ENCODE results near the gene KDM5A.
"Not testable (repeated sequence)": the region's sequence is repeated elsewhere in the genome, so short reads cannot be mapped to it uniquely, and the experiment has no call there.

The KDM5A gene

DNA sequence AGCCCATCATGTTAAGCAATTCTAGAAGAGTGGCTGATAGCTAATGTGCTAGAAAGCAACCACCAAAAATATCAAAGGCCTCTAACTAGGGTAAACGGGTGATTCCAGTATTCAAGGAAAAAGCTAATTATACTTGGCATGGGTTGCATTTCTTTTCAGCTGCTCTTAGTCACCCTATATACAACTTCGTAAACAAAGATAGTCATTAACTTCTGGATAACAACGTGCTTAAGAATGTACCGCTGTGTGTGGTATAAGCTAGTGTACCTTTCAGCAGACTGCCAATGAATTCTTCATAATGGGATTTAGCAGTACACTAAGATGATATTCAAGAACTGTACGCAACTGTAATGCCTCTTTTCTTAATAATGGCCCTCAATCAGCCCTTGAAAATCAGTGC lies 84.3 kb downstream of the KDM5A start:
- no peak for DNase-seq (ENCODE audit: low read depth, low spot score)
- TF ChIP-seq SUZ12 (IDR thresholded peaks at IDR 0.05; ENCODE audit: extremely low read depth, insufficient read depth, insufficient read length) (no peak), YY1 (IDR thresholded peaks at IDR 0.05; ENCODE audit: insufficient read depth, insufficient read length) (no peak), ZNF274 (IDR thresholded peaks at IDR 0.05; ENCODE audit: low read depth, low read length) (no peak)
- Histone ChIP-seq H3K9ac (ENCODE audit: insufficient read length, low read depth) (no peak overlapping the region), H3K9me3 (ENCODE audit: insufficient read depth, low read length) (no peaks in the 10 kb centered on the region), H3K4me1 (ENCODE audit: insufficient read depth, insufficient read length) (no peaks in the 10 kb centered on the region), H3K4me3 (ENCODE audit: insufficient read length, low read depth) (no peak overlapping the region), H3K27me3 (ENCODE audit: insufficient read depth, insufficient read length) (no peaks in the 10 kb centered on the region), H3K36me3 (ENCODE audit: insufficient read depth, insufficient read length, low read length) (peaks cover 68% of the 10 kb centered on the region)

DNA sequence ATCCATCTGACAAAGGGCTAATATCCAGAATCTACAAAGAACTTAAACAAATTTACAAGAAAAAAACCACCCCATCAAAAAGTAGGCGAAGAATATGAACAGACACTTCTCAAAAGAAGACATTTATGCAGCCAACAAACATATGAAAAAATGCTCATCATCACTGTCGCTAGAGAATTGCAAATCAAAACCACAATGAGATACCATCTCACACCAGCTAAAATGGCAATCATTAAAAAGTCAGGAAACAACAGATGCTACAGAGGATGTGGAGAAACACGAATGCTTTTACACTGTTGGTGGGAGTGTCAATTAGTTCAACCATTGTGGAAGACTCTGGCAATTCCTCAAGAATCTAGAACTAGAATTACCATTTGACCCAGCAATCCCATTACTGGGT lies 86.4 kb downstream of the KDM5A start:
- H3K27me3 ChIP-seq (ENCODE audit: insufficient read depth, insufficient read length); H3K9ac ChIP-seq (ENCODE audit: insufficient read length, low read depth); H3K9me3 ChIP-seq (ENCODE audit: insufficient read depth, low read length); H3K4me3 ChIP-seq (ENCODE audit: insufficient read length, low read depth); H3K4me1 ChIP-seq (ENCODE audit: insufficient read depth, insufficient read length); DNase-seq (ENCODE audit: low read depth, low spot score): not testable (repeated sequence)
- peaks cover 48% of the 10 kb centered on the region for H3K36me3 ChIP-seq (ENCODE audit: insufficient read depth, insufficient read length, low read length)

DNA sequence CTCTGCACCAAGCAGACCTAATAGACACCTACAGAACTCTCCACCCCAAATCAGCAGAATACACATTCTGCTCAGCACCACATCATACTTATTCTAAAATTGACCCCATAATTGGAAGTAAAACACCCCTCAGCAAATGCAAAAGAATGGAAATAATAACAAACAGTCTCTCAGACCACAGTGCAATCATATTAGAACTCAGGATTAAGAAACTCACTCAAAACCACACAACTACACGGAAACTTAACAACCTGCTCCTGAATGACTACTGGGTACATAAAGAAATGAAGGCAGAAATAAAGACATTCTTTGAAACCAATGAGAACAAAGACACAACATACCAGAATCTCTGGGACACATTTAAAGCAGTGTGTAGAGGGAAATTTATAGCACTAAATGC lies 89.0 kb downstream of the KDM5A start:
- not testable (repeated sequence) for DNase-seq (ENCODE audit: low read depth, low spot score); H3K4me3 ChIP-seq (ENCODE audit: insufficient read length, low read depth); H3K9me3 ChIP-seq (ENCODE audit: insufficient read depth, low read length); H3K9ac ChIP-seq (ENCODE audit: insufficient read length, low read depth); H3K4me1 ChIP-seq (ENCODE audit: insufficient read depth, insufficient read length); H3K27me3 ChIP-seq (ENCODE audit: insufficient read depth, insufficient read length)
- peaks cover 46% of the 10 kb centered on the region for H3K36me3 ChIP-seq (ENCODE audit: insufficient read depth, insufficient read length, low read length)

DNA sequence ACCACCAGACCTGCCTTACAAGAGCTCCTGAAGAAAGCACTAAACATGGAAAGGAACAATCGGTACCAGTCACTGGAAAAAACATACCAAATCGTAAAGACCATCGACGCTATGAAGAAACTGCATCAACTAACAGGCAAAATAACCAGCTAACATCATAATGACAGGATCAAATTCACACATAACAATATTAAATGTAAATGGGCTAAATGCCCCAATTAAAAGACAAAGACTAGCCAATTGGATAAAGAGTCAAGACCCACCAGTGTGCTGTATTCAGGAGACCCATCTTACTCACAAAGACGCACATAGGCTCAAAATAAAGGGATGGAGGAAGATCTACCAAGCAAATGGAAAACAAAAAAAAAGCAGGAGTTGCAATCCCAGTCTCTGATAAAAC lies 89.6 kb downstream of the KDM5A start:
- not testable (repeated sequence) for H3K4me3 ChIP-seq (ENCODE audit: insufficient read length, low read depth); H3K9me3 ChIP-seq (ENCODE audit: insufficient read depth, low read length); H3K27me3 ChIP-seq (ENCODE audit: insufficient read depth, insufficient read length); H3K4me1 ChIP-seq (ENCODE audit: insufficient read depth, insufficient read length); DNase-seq (ENCODE audit: low read depth, low spot score); H3K9ac ChIP-seq (ENCODE audit: insufficient read length, low read depth)
- peaks cover 46% of the 10 kb centered on the region for H3K36me3 ChIP-seq (ENCODE audit: insufficient read depth, insufficient read length, low read length)

DNA sequence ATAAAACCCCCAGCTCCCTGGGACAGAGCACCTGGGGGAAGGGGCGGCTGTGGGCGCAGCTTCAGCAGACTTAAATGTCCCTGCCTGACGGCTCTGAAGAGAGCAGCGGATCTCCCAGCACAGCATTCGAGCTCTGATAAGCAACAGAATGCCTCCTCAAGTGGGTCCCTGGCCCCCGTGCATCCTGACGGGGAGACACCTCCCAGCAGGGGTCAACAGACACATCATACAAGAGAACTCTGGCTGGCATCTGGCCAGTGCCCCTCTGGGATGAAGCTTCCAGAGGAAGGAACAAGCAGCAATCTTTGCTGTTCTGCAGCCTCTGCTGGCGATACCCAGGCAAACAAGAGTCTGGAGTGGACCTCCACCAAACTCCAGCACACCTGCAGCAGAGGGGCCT lies 91.1 kb downstream of the KDM5A start:
- not testable (repeated sequence) for H3K4me1 ChIP-seq (ENCODE audit: insufficient read depth, insufficient read length); DNase-seq (ENCODE audit: low read depth, low spot score); H3K4me3 ChIP-seq (ENCODE audit: insufficient read length, low read depth); H3K9ac ChIP-seq (ENCODE audit: insufficient read length, low read depth); H3K9me3 ChIP-seq (ENCODE audit: insufficient read depth, low read length); H3K27me3 ChIP-seq (ENCODE audit: insufficient read depth, insufficient read length)
- peaks cover 44% of the 10 kb centered on the region for H3K36me3 ChIP-seq (ENCODE audit: insufficient read depth, insufficient read length, low read length)

DNA sequence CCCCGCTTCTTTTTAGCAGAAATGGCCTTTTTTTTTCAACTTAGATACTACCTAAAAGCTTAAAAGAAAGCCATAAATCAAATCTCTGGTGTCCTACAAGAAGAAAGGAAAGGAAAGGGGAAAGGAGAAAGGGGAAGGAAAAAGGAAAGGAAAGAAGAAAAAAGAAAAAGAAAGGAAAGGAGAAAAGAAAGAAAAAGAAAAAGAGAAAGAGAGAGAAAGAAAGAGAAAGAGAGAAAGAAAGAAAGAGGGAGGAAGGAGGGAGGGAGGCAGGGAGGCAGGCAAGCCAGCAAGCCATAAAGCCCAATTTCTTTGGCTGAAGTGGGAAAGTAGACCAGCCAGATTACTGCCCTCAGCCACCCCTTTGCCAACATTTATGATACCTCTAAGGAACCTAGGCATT lies 94.0 kb downstream of the KDM5A start:
- H3K9me3 ChIP-seq (ENCODE audit: insufficient read depth, low read length): no peaks in the 10 kb centered on the region
- TF ChIP-seq YY1 (IDR thresholded peaks at IDR 0.05; ENCODE audit: insufficient read depth, insufficient read length): no peak
- no peak overlapping the region for H3K9ac ChIP-seq (ENCODE audit: insufficient read length, low read depth)
- H3K4me1 ChIP-seq (ENCODE audit: insufficient read depth, insufficient read length): no peaks in the 10 kb centered on the region
- no peak for DNase-seq (ENCODE audit: low read depth, low spot score)
- H3K36me3 ChIP-seq (ENCODE audit: insufficient read depth, insufficient read length, low read length): peaks cover 71% of the 10 kb centered on the region
- no peak overlapping the region for H3K4me3 ChIP-seq (ENCODE audit: insufficient read length, low read depth)
- no peaks in the 10 kb centered on the region for H3K27me3 ChIP-seq (ENCODE audit: insufficient read depth, insufficient read length)

DNA sequence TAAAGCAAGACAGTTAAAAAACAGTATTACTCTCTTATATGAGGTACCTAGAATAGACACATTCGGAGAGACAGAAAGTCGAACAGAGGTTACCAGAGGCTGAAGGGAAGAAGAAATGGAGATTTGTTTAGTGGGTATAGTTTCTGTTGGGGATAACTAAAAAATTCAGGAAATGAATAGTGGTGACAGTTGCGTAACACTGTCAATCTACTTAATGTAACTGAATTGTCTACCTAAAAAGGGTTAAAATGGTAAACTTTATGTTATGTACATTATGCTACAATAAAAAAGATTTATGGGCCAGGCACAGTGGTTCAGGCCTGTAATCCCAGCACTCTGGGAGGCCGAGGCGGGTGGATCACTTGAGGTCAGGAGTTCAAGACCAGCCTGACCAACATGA lies 95.9 kb downstream of the KDM5A start:
- H3K4me1 ChIP-seq (ENCODE audit: insufficient read depth, insufficient read length): no peaks in the 10 kb centered on the region
- peaks cover 81% of the 10 kb centered on the region for H3K36me3 ChIP-seq (ENCODE audit: insufficient read depth, insufficient read length, low read length)
- no peak overlapping the region for H3K4me3 ChIP-seq (ENCODE audit: insufficient read length, low read depth)
- no peak for TF ChIP-seq ZNF274 (IDR thresholded peaks at IDR 0.05; ENCODE audit: low read depth, low read length)
- no peak for TF ChIP-seq YY1 (IDR thresholded peaks at IDR 0.05; ENCODE audit: insufficient read depth, insufficient read length)
- no peak for TF ChIP-seq SUZ12 (IDR thresholded peaks at IDR 0.05; ENCODE audit: extremely low read depth, insufficient read depth, insufficient read length)
- no peak for DNase-seq (ENCODE audit: low read depth, low spot score)
- no peak overlapping the region for H3K9ac ChIP-seq (ENCODE audit: insufficient read length, low read depth)
- no peaks in the 10 kb centered on the region for H3K27me3 ChIP-seq (ENCODE audit: insufficient read depth, insufficient read length)
- 0 out of 2 replicates have a peak, but pooled peaks cover under 1% of the 10 kb centered on the region for H3K9me3 ChIP-seq (ENCODE audit: insufficient read depth, low read length)

DNA sequence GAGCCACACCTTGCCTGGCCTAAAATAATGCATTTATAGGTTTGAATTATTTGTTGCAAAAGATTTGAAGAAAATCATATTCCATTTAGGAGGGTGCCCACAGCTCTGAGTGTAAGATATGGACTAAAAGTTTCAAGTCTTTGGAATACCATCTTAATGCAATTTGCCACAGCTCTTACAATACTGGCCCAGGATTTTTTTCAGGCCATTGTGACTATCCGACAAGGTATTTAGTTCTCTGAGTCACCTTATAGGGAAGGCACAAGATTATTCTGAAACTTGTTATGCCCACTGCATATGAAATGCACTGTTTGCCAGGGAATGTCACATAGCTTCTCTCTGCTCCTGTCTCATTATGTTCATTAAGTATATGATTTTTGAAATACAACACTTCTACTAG lies 96.9 kb downstream of the KDM5A start:
- no peak for DNase-seq (ENCODE audit: low read depth, low spot score)
- TF ChIP-seq ZNF274 (IDR thresholded peaks at IDR 0.05; ENCODE audit: low read depth, low read length) (no peak), YY1 (IDR thresholded peaks at IDR 0.05; ENCODE audit: insufficient read depth, insufficient read length) (no peak), SUZ12 (IDR thresholded peaks at IDR 0.05; ENCODE audit: extremely low read depth, insufficient read depth, insufficient read length) (no peak)
- Histone ChIP-seq H3K4me3 (ENCODE audit: insufficient read length, low read depth) (no peak overlapping the region), H3K9ac (ENCODE audit: insufficient read length, low read depth) (no peak overlapping the region), H3K27me3 (ENCODE audit: insufficient read depth, insufficient read length) (no peaks in the 10 kb centered on the region), H3K4me1 (ENCODE audit: insufficient read depth, insufficient read length) (no peaks in the 10 kb centered on the region), H3K9me3 (ENCODE audit: insufficient read depth, low read length) (peaks cover 5% of the 10 kb centered on the region; the same call in 1 of the 2 replicates), H3K36me3 (ENCODE audit: insufficient read depth, insufficient read length, low read length) (peaks cover 78% of the 10 kb centered on the region)

All from NT2/D1 (cell line).